Ovary (tissue), 9 donors: ENCODE results near the gene FRY. TPM values are rescaled to one million over a fixed set of nuclear protein-coding genes. Genes with fewer than 3 reads are reported as not detected.
"Not testable (repeated sequence)": the region's sequence is repeated elsewhere in the genome, so short reads cannot be mapped to it uniquely, and the experiment has no call there.

Source experiments
- DNase-seq, 5 donors: peaks; one replicate each; pipeline ENCODE4 v3.0.0-alpha.2; 2019 to 2020
- H3K27ac ChIP-seq, 2 donors: fragments of 200-600 bp; one replicate each; pipeline versions ENCODE4 v1.5.1 to v1.8.0; 2019 to 2022
- H3K27me3 ChIP-seq: fragments of 200-600 bp; one replicate; pipeline ENCODE4 v1.8.0; 2022
- H3K36me3 ChIP-seq: fragments of 200-600 bp; sonication (generic); one replicate; pipeline ENCODE4 v1.5.1; 2019
- H3K4me1 ChIP-seq: one replicate; pipeline ENCODE4 v1.8.1; 2013; ENCODE audit warnings: mild to moderate bottlenecking, moderate library complexity; ENCODE audit not compliant: insufficient read depth
- H3K4me3 ChIP-seq: fragments of 200-600 bp; sonication (generic); one replicate; pipeline ENCODE4 v1.5.1; 2017
- H3K9me3 ChIP-seq, 2 donors: fragments of 200-600 bp in 1 of 2; sonication (generic) in 1 of 2; one replicate each; pipeline versions ENCODE4 v1.5.1 to v1.8.1; 2013 to 2019; ENCODE audit warnings: mild to moderate bottlenecking in 1 of 2, moderate library complexity in 1 of 2
- EP300 ChIP-seq: sonication (generic); formaldehyde crosslinking; IDR thresholded peaks from one replicate; pipeline ENCODE4 v1.6.1; 2017; ENCODE audit warnings: antibody characterized with exemption
- POLR2A ChIP-seq: fragments of 450-650 bp; IDR thresholded peaks from one replicate; pipeline ENCODE4 v1.6.1; 2017; ENCODE audit warnings: antibody characterized with exemption, mild to moderate bottlenecking, moderate library complexity
- WGBS, 3 donors: extraction: QIAGEN DNeasy Blood & Tissue Kit in 1 of 3; methylation state at CpG; one replicate each; pipeline versions ENCODE4 v1.1.5 to v1.1.7; 2013 to 2017; 5-methylcytosine and 5-hydroxymethylcytosine counted together
- intact Hi-C, 4 donors: fragments of 100-400 bp; cut with DNase I; formaldehyde crosslinking; loops; one replicate each; pipeline versions ENCODE4 v1.11.0 to v1.15.1; 2022 to 2023
- polyA plus RNA-seq, 2 donors: library from polyadenylated mRNA; stranded (reverse); fragments of 200-250 nt in 1 of 2; fragments of 350-450 nt in 1 of 2; fragmentation: Illumina TruSeq in 1 of 2; extraction: RNeasy Lipid Tissue Mini Kit (QIAGEN cat#74804) in 1 of 2; gene quantifications; one replicate each; pipeline ENCODE4 v1.2.3, GENCODE V29; 2013 to 2014
- total RNA-seq, 7 donors: library from RNA; depleted of rRNA in 2 of 7; stranded (reverse); fragments of >200 nt in 2 of 7; fragmentation: NEBNext Ultra II Directional in 3 of 7; extraction: Animal tissue kit (Norgen Biotek cat#: 25700) in 3 of 7; gene quantifications; one replicate each; pipeline versions ENCODE4 v1.1.0 to v1.2.4, GENCODE V29; 2016 to 2023
- TF ChIP-seq, protein P1 (sequence below), 3 donors: fragments of 450-650 bp in 2 of 3; fragments of 200-600 bp in 1 of 3; IDR thresholded peaks; one replicate each; pipeline versions ENCODE4 v1.5.1 to v1.8.0; 2016 to 2022; ENCODE audit warnings: antibody characterized with exemption in 3 of 3, mild to moderate bottlenecking in 1 of 3
- donor health status: DM: no; HTN: no; CAD: no; lungs with moderate emphysema.
- donor health status: DM: no; HTN: no; CAD: no.
- donor health status: Bipolar disorder and iron deficiency.
- donor health status: DM: yes; HTN: yes; CAD: no.
- donor health status: DM: no; HTN: no; CAD: no.
- donor health status: DM: yes; HTN: yes; CAD: no.

The FRY gene
- total and polyA plus RNA-seq, 9 donors = 11.6 to 36.7 (median 19.4) TPM

DNA sequence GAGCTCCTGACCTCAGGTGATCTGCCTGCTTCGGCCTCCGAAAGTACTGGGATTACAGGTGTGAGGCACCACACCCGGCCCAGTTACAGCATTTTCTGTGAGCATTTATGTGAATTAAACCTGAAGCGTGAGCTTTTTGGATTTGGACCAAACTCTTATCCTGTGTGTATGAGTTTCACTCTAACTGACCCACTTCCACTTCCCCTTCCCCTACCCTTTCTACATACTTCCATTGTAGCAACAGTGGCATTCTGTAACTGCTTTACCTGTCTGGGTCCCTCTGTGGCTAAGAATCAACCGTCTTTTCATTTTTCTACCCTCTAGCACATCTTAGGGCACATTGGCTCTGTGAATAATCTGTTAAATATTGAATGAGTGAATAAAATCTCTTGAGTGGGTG lies 16.2 kb downstream of the FRY start:
- DNase-seq = no peak
- Histone ChIP-seq H3K4me3 (no peak overlapping the region), H3K27ac (no peak overlapping the region), H3K36me3 (no peaks in the 10 kb centered on the region), H3K27me3 (no peaks in the 10 kb centered on the region), H3K4me1 (peaks cover 2% of the 10 kb centered on the region), H3K9me3 (no peaks in the 10 kb centered on the region)
- no peak for TF ChIP-seq POLR2A
- TF ChIP-seq EP300 = no peak
- TF ChIP-seq, protein P1, sequence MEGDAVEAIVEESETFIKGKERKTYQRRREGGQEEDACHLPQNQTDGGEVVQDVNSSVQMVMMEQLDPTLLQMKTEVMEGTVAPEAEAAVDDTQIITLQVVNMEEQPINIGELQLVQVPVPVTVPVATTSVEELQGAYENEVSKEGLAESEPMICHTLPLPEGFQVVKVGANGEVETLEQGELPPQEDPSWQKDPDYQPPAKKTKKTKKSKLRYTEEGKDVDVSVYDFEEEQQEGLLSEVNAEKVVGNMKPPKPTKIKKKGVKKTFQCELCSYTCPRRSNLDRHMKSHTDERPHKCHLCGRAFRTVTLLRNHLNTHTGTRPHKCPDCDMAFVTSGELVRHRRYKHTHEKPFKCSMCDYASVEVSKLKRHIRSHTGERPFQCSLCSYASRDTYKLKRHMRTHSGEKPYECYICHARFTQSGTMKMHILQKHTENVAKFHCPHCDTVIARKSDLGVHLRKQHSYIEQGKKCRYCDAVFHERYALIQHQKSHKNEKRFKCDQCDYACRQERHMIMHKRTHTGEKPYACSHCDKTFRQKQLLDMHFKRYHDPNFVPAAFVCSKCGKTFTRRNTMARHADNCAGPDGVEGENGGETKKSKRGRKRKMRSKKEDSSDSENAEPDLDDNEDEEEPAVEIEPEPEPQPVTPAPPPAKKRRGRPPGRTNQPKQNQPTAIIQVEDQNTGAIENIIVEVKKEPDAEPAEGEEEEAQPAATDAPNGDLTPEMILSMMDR (IDR thresholded peaks at IDR 0.05) = no peak
- intact Hi-C loops = no loop called here
- WGBS, 3 donors = 90 to 95% (median 94%) methylated on average over 5 of the region's 5 CpGs

DNA sequence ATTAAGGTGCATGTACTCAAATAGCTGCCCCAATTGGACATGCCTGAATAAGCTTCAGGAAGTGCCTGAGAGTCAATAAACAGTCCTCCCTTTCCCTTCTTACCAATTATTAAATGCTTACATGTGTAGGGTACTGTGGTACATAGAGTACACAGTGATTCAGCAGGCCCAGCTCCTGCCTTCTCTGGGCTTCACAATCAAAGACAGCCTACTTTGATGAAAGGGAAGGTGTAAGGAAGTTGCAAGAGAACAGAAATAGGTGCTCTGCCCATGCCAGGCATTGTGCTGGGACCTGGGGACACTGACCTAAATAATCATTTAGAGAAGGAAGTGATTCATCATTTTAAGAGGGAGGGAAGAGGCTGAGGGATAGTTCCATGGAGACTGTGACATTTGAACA lies 17.2 kb downstream of the FRY start:
- TF ChIP-seq EP300 = no peak
- TF ChIP-seq, protein P1 (IDR thresholded peaks at IDR 0.05) = no peak
- TF ChIP-seq POLR2A = no peak
- no peaks in the 10 kb centered on the region for H3K9me3 ChIP-seq
- no peak overlapping the region for H3K27ac ChIP-seq
- no peak overlapping the region for H3K4me3 ChIP-seq
- intact Hi-C loops = no loop called here
- peaks cover 2% of the 10 kb centered on the region for H3K4me1 ChIP-seq
- DNase-seq = no peak
- H3K27me3 ChIP-seq = no peaks in the 10 kb centered on the region
- H3K36me3 ChIP-seq = no peaks in the 10 kb centered on the region

DNA sequence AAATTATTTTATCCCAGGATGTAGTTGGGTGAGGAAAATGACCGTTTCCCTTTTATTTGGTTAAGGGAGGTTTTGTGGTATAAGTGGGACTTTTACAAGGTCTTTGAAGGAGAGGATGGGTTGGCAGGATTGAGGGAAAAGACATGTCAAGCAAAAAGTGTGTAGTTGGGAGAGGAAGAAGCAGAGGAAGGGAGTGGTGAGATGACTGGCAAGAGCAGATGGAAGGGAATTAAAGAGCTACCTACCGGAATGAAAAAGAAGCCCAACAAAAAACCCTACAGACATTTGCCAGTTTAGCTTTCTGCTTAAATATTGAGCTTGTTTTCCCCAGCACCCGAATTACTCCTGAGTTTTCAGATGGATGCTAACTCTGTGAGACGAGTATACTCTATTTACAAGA lies 19.6 kb downstream of the FRY start:
- H3K9me3 ChIP-seq = no peaks in the 10 kb centered on the region
- TF ChIP-seq, protein P1 (IDR thresholded peaks at IDR 0.05) = no peak
- no peak for DNase-seq
- WGBS, 3 donors = 88 to 90% (median 89%) methylated on average over 4 of the region's 4 CpGs
- H3K4me1 ChIP-seq = peaks cover 1% of the 10 kb centered on the region
- H3K27ac ChIP-seq = no peak overlapping the region
- no peak overlapping the region for H3K4me3 ChIP-seq
- H3K36me3 ChIP-seq = no peaks in the 10 kb centered on the region
- no peaks in the 10 kb centered on the region for H3K27me3 ChIP-seq
- intact Hi-C loops = no loop called here

DNA sequence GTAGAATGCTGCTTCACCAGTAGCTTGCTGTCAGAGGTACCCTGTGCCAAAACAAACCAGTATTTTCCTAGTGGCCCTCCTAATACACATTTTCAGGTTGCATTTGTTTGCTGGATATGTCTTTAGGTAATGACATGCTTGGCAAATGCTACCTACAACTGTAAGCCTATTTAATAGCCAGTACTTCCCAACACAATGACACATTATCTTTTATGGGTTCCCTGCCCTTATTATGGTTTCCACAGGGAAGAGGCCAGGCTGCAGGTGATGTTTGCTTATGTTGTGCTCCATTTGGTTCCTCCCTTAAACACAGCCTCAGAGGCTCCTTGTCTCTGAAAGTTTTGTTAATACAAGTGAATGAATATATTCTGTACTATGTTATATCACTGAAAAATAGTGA lies 24.7 kb downstream of the FRY start:
- intact Hi-C loops = no loop called here
- no peak for DNase-seq
- H3K4me3 ChIP-seq = no peak overlapping the region
- H3K9me3 ChIP-seq = no peaks in the 10 kb centered on the region
- H3K27me3 ChIP-seq = no peaks in the 10 kb centered on the region
- H3K36me3 ChIP-seq = no peaks in the 10 kb centered on the region
- peaks cover 3% of the 10 kb centered on the region for H3K4me1 ChIP-seq
- H3K27ac ChIP-seq = no peak overlapping the region
- TF ChIP-seq POLR2A (no peak), EP300 (no peak)
- TF ChIP-seq, protein P1 (IDR thresholded peaks at IDR 0.05) = no peak

DNA sequence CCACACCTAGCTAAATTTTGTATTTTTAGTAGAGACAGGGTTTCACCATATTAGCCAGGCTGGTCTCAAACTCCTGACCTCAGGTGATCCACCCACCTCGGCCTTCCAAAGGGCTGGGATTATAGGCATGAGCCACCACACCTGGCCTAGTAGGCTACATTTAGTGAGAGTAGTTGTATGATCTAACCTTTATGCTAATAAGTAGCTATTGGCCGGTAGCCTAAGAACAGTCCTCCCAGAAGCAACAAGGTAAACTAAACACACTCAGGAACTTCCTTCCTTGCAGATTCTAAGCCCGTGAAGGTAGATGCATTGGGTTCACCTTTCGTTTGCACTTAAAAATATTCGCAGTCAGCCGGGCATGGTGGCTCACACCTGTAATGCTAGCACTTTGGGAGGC lies 25.8 kb downstream of the FRY start:
- H3K4me3 ChIP-seq, H3K4me1 ChIP-seq, H3K27me3 ChIP-seq, DNase-seq, intact Hi-C loops, H3K9me3 ChIP-seq, H3K36me3 ChIP-seq, H3K27ac ChIP-seq: not testable (repeated sequence)
- WGBS, 3 donors = 93 to 95% (median 93%) methylated on average over 6 of the region's 6 CpGs
